Right atrium auricular region (tissue), 2 donors: Measurements from ENCODE around the gene NTN1. TPM values are rescaled to one million over a fixed set of nuclear protein-coding genes. Genes with fewer than 3 reads are reported as not detected.
A peak's percentile ranks its signal among the peaks of the same experiment; 100 is the strongest.

ENCODE experiments used
- DNase-seq: peaks from one replicate; pipeline ENCODE4 v3.0.0-alpha.2; 2019; ENCODE audit warnings: low spot score
- H3K27ac ChIP-seq, 2 donors: fragments of 200-600 bp; sonication (generic); 1 replicate in 1 of 2; 2 replicates in 1 of 2; pipeline ENCODE4 v1.5.1; 2016 to 2019
- H3K27me3 ChIP-seq, 2 donors: fragments of 200-600 bp; sonication (generic); one replicate each; pipeline versions ENCODE4 v1.5.1 to v1.6.0; 2017 to 2019
- H3K36me3 ChIP-seq: fragments of 200-600 bp; sonication (generic); one replicate; pipeline ENCODE4 v1.5.1; 2016
- H3K4me1 ChIP-seq, 2 donors: fragments of 200-600 bp; sonication (generic); one replicate each; pipeline versions ENCODE4 v1.5.1 to v1.6.0; 2017 to 2019
- H3K4me3 ChIP-seq, 2 donors: fragments of 200-600 bp; sonication (generic); 1 replicate in 1 of 2; 2 replicates in 1 of 2; pipeline ENCODE4 v1.5.1; 2017 to 2019; ENCODE audit warnings: mild to moderate bottlenecking in 1 of 2, moderate library complexity in 1 of 2
- H3K9me3 ChIP-seq, 2 donors: fragments of 200-600 bp; sonication (generic); one replicate each; pipeline ENCODE4 v1.5.1; 2019
- total RNA-seq, 2 donors: library from RNA; depleted of rRNA; stranded (reverse); fragments of >200 nt; gene quantifications; one replicate each; pipeline ENCODE4 v1.1.0, GENCODE V29; 2016
- TF ChIP-seq, protein P1 (sequence below), 2 donors: fragments of 200-600 bp; sonication (generic); IDR thresholded peaks; one replicate each; pipeline ENCODE4 v1.5.1; 2019; ENCODE audit warnings: antibody characterized with exemption in 2 of 2

The NTN1 gene
- total RNA-seq, 2 donors from 2014 or later: 142 to 163 TPM

DNA sequence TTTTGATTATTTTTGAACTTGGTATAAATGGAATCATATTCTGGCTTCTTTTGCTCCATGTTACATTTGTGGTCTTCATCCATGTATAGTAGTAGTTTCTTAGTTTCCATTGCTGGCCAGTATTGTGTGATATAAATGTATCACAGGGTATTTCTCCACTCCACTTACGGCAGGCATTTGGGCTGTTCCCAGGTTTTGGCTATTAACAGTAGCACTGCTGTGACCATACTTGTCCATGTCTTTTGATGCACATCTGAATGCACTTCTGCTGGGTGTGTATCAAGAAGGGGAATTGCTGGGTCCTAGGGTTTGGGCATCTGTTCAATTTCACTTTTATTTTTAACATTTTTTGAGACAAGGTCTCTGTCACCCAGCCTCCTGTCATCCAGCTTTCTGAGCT, 13.9 kb downstream of the NTN1 start:
- H3K4me3 ChIP-seq: no peak overlapping the region
- H3K36me3 ChIP-seq: peaks cover 10% of the 10 kb centered on the region
- H3K4me1 ChIP-seq: peaks cover 0 to 16% of the 10 kb centered on the region in 2 donors
- H3K9me3 ChIP-seq: peaks cover 0 to 6% of the 10 kb centered on the region in 2 donors
- H3K27me3 ChIP-seq: no peaks in the 10 kb centered on the region
- TF ChIP-seq, protein P1, sequence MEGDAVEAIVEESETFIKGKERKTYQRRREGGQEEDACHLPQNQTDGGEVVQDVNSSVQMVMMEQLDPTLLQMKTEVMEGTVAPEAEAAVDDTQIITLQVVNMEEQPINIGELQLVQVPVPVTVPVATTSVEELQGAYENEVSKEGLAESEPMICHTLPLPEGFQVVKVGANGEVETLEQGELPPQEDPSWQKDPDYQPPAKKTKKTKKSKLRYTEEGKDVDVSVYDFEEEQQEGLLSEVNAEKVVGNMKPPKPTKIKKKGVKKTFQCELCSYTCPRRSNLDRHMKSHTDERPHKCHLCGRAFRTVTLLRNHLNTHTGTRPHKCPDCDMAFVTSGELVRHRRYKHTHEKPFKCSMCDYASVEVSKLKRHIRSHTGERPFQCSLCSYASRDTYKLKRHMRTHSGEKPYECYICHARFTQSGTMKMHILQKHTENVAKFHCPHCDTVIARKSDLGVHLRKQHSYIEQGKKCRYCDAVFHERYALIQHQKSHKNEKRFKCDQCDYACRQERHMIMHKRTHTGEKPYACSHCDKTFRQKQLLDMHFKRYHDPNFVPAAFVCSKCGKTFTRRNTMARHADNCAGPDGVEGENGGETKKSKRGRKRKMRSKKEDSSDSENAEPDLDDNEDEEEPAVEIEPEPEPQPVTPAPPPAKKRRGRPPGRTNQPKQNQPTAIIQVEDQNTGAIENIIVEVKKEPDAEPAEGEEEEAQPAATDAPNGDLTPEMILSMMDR (IDR thresholded peaks at IDR 0.05): no peak
- no peak for DNase-seq
- peak overlapping the region in 1 of 2 donors; percentile 60 for H3K27ac ChIP-seq

DNA sequence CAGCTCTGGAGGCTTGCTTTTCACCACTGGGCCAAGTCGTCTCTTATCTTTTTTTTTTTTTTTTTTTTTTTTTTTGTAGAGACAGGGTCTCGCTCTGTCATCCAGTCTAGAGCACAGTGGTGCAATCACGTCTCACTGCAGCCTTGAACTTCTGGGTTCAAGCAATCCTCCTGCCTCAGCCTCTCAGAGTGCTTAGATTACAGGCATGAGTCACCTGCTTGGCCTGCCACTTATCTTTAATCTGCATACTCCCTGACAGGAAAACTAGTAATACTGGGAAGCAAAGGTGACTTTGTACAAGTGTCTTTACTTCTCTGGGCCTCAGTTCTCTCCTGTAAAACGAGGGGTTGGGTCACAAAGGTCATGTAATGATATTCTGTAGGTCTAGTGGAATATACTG, 15.0 kb downstream of the NTN1 start:
- TF ChIP-seq, protein P1 (IDR thresholded peaks at IDR 0.05): no peak
- Histone ChIP-seq H3K27me3 (no peaks in the 10 kb centered on the region), H3K4me3 (no peak overlapping the region), H3K27ac (peak overlapping the region in 1 of 2 donors; percentile 60), H3K4me1 (peaks cover 0 to 16% of the 10 kb centered on the region in 2 donors), H3K9me3 (peaks cover 0 to 11% of the 10 kb centered on the region in 2 donors), H3K36me3 (peaks cover 10% of the 10 kb centered on the region)
- no peak for DNase-seq

DNA sequence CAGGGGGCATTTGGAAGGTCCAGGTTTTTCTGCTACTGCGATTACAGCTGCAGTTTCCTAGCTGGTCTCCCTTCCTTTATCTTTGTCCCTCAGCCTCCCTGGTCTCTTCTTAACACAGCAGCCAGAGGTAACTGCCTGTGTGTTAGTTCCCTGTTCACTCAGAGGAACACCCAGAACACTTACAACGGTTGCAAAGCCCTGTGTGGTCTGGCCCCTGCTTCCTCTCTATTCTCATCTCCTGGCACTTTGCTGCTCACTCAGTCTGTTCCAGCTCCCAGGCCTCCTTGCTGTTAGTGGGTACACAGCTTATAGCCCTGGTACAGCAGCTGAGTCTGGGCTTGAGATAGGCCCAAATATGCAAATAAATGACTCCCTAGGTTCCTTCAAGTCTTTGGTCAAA, 16.4 kb downstream of the NTN1 start:
- peak; percentile 38 for DNase-seq
- Histone ChIP-seq H3K27ac (peak overlapping the region; percentile 52 to 60), H3K27me3 (no peaks in the 10 kb centered on the region), H3K9me3 (peaks cover 0 to 11% of the 10 kb centered on the region in 2 donors), H3K4me3 (no peak overlapping the region), H3K4me1 (peaks cover 0 to 8% of the 10 kb centered on the region in 2 donors), H3K36me3 (peaks cover 10% of the 10 kb centered on the region)
- TF ChIP-seq, protein P1 (IDR thresholded peaks at IDR 0.05): no peak

DNA sequence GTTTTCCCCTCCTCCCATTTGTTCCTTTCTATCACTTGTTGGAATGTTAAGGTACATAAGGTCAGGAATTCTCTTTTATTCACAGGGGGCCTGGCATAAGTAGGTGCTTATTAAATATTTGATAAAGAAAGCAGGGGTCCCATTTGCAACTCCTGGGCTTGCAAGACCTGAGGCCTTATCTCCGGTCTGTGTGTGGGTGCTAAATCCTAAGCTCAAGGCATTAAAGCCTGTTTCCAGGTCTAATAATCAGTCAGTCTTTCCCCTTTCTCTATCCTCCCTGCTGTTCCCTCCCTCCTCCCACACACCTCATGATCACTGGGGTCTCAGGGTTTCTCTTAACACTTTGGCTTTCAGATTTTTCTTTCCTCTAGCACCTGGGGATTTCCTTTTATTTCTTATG, 17.1 kb downstream of the NTN1 start:
- TF ChIP-seq, protein P1 (IDR thresholded peaks at IDR 0.05): no peak
- no peak overlapping the region for H3K27ac ChIP-seq

DNA sequence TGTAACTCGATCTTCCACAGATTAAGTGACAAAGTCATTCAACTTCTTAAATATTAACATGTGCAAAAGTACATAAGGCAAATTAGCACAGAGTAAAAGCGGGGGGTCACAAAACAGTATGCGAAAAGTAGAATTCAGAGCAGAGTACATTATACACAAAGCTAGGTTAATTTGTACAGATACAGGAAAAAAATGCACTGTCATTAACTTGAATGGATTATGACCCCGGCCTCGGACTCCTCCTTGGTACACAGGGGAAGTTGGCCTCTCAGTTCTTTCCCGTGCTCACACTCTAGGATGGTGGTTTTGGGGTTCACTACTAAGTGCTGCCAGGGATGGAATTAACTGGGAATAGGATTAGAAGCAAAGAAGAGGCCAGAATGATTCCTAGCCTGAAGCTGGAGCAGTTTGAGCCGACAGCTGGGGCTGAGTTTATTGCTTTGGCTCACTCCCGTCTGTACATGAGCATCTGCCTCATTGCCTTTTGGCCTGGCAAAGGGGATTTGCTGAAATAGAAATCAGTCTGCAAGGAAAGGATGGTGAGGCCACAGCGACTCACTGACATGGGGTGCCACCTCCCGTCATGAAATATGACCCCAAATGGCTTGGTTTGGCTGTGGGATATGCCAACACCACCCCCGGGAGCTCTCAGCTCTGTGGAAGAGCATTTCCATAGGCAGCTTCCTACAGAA, 23.6 kb downstream of the NTN1 start:
- no peak for DNase-seq
- H3K36me3 ChIP-seq: peaks cover 2% of the 10 kb centered on the region
- TF ChIP-seq, protein P1 (IDR thresholded peaks at IDR 0.05): no peak
- H3K4me1 ChIP-seq: peaks cover 0 to 8% of the 10 kb centered on the region in 2 donors
- H3K27ac ChIP-seq: no peak overlapping the region
- no peaks in the 10 kb centered on the region for H3K27me3 ChIP-seq
- no peak overlapping the region for H3K4me3 ChIP-seq
- H3K9me3 ChIP-seq: peaks cover 0 to 14% of the 10 kb centered on the region in 2 donors

More for the DNA sequence above, 17.1 kb downstream of the NTN1 start:
- Histone ChIP-seq H3K4me1 (peaks cover 0 to 8% of the 10 kb centered on the region in 2 donors), H3K9me3 (peaks cover 0 to 11% of the 10 kb centered on the region in 2 donors), H3K4me3 (no peak overlapping the region), H3K27me3 (no peaks in the 10 kb centered on the region), H3K36me3 (peaks cover 10% of the 10 kb centered on the region)
- no peak for DNase-seq
